SK-N-SH treated with all-trans-retinoic acid at 6 μM for 48 hours (cell line): ENCODE results near the gene CEBPA.

Experiments used
- ATAC-seq: fragments of 200-7000 bp; cut with Tn5 transposase; 3 replicates; pipeline ENCODE4 v1.9.1; 2020; ENCODE audit warnings: mild to moderate bottlenecking, moderate library complexity
- ARNTL ChIP-seq: fragments of 450-650 bp; formaldehyde crosslinking; IDR thresholded peaks from 2 replicates; pipeline ENCODE4 v1.5.0; 2020; ENCODE audit warnings: low read depth, mild to moderate bottlenecking, moderate library complexity, borderline replicate concordance
- BACH2 ChIP-seq: fragments of 250-450 bp; sonication (Bioruptor Pico); IDR thresholded peaks from 2 replicates; pipeline ENCODE4 v1.9.0; 2021; ENCODE audit warnings: mild to moderate bottlenecking, borderline replicate concordance
- CSDC2 ChIP-seq: fragments of 250-450 bp; sonication (Bioruptor Pico); IDR thresholded peaks from 2 replicates; pipeline ENCODE4 v1.5.0; 2020; ENCODE audit warnings: mild to moderate bottlenecking, moderate library complexity
- ESRRG ChIP-seq: fragments of 250-450 bp; sonication (Bioruptor Pico); IDR thresholded peaks from 2 replicates; pipeline ENCODE4 v1.6.1; 2021; ENCODE audit warnings: mild to moderate bottlenecking
- ISL1 ChIP-seq: fragments of 250-450 bp; sonication (Bioruptor Pico); IDR thresholded peaks from 2 replicates; pipeline ENCODE4 v2.1.2; 2022; ENCODE audit warnings: mild to moderate bottlenecking, moderate library complexity
- OSR1 ChIP-seq: fragments of 250-450 bp; sonication (Bioruptor Pico); IDR thresholded peaks from 2 replicates; pipeline ENCODE4 v1.8.0; 2022; ENCODE audit warnings: moderate library complexity, mild to moderate bottlenecking, inconsistent platforms
- PATZ1 ChIP-seq: fragments of 250-450 bp; sonication (Bioruptor Pico); IDR thresholded peaks from 2 replicates; pipeline ENCODE4 v1.8.0; 2020; ENCODE audit warnings: mild to moderate bottlenecking, moderate library complexity, borderline replicate concordance
- PPARA ChIP-seq: fragments of 250-450 bp; sonication (Bioruptor Pico); IDR thresholded peaks from 2 replicates; pipeline ENCODE4 v1.5.0; 2020; ENCODE audit warnings: mild to moderate bottlenecking, borderline replicate concordance
- RARB ChIP-seq: fragments of 250-450 bp; sonication (Bioruptor Pico); IDR thresholded peaks from 2 replicates; pipeline ENCODE4 v1.8.0; 2021; ENCODE audit warnings: mild to moderate bottlenecking, moderate library complexity
- SNAI2 ChIP-seq: fragments of 250-450 bp; sonication (Bioruptor Pico); IDR thresholded peaks from 2 replicates; pipeline ENCODE4 v1.5.0; 2020; ENCODE audit warnings: mild to moderate bottlenecking, moderate library complexity
- TCF4 ChIP-seq: fragments of 250-450 bp; sonication (Bioruptor Pico); IDR thresholded peaks from 2 replicates; pipeline ENCODE4 v1.8.0; 2021; ENCODE audit warnings: mild to moderate bottlenecking, moderate library complexity, borderline replicate concordance
- TOX ChIP-seq: fragments of 250-450 bp; sonication (Bioruptor Pico); IDR thresholded peaks from 2 replicates; pipeline ENCODE4 v1.8.0; 2021; ENCODE audit warnings: mild to moderate bottlenecking, moderate library complexity, borderline replicate concordance
- ZC3H10 ChIP-seq: fragments of 250-450 bp; sonication (Bioruptor Pico); IDR thresholded peaks from 2 replicates; pipeline ENCODE4 v1.5.1; 2021; ENCODE audit warnings: mild to moderate bottlenecking, moderate library complexity
- ZFP3 ChIP-seq: fragments of 250-450 bp; sonication (Bioruptor Pico); IDR thresholded peaks from 2 replicates; pipeline ENCODE4 v1.5.0; 2020; ENCODE audit warnings: mild to moderate bottlenecking, moderate library complexity
- ZNF565 ChIP-seq: fragments of 450-650 bp; formaldehyde crosslinking; conservative IDR thresholded peaks from 2 replicates; pipeline ENCODE4 v1.5.0; 2020; ENCODE audit warnings: low read depth, mild to moderate bottlenecking, moderate library complexity
- ZNF70 ChIP-seq: fragments of 450-650 bp; formaldehyde crosslinking; IDR thresholded peaks from 2 replicates; pipeline ENCODE4 v1.5.0; 2020; ENCODE audit warnings: mild to moderate bottlenecking, moderate library complexity
- ZNF8 ChIP-seq: fragments of 450-650 bp; formaldehyde crosslinking; IDR thresholded peaks from 2 replicates; pipeline ENCODE4 v1.5.0; 2020; ENCODE audit warnings: mild to moderate bottlenecking, moderate library complexity
- TF ChIP-seq, protein P1 (sequence below): fragments of 250-450 bp; sonication (Bioruptor Pico); IDR thresholded peaks from 2 replicates; pipeline ENCODE4 v1.8.0; 2021; ENCODE audit warnings: low read depth, mild to moderate bottlenecking, moderate library complexity, borderline replicate concordance
- TF ChIP-seq, protein P2 (sequence below): fragments of 250-450 bp; sonication (Bioruptor Pico); IDR thresholded peaks from 2 replicates; pipeline ENCODE4 v1.5.1; 2021; ENCODE audit warnings: mild to moderate bottlenecking, moderate library complexity
- TF ChIP-seq, protein P3 (sequence below): fragments of 250-450 bp; sonication (Bioruptor Pico); IDR thresholded peaks from 2 replicates; pipeline ENCODE4 v1.5.1; 2020; ENCODE audit warnings: low read depth, mild to moderate bottlenecking, moderate library complexity
- TF ChIP-seq, protein P4 (sequence below): fragments of 250-450 bp; sonication (Bioruptor Pico); IDR thresholded peaks from 2 replicates; pipeline ENCODE4 v1.5.0; 2020; ENCODE audit warnings: mild to moderate bottlenecking, moderate library complexity

Gene CEBPA

DNA sequence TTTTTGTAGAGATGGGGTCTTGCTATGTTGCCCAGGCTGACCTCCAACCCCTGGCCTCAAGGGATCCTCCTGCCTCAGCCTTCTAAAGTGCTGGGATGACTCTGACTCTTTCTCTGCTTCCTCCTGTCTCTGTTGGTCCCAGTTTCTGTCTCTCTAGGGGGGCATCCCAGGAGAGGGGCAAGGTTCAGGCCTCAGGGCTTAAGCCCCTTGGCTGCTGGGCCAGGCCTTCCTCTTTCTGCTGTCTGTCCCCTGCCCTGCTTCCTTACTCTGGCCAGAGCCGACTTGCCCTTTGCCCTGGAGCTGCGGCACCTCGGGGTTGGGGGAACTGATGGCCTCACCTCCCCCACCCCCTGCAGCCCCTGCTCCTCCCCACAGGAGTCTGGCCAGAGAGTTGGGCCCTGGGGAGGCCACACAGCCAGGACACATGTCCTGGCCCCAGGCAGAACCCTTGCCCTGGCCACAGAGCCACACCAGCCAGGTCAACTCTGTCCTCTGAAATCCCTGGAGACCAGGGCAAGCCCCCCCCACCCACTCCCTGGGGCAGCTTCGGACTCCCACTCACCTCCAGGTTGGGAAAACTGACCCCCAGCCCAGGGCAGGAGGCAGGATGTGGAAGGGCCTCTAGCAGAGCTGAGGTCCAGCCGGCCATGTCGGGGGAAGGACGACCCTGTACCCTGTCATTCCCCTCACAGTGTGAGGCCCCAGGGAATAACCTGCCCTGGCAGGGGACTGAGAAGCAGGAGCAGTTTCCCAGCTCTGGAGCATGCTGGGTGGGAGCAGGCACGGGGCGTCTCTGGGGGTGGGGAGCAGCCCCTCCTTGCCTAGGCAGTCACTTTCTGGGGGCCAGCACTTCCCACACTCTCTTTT is 23.7 kb downstream of the CEBPA start:
- ATAC-seq = no peak
- TF ChIP-seq, protein P1, sequence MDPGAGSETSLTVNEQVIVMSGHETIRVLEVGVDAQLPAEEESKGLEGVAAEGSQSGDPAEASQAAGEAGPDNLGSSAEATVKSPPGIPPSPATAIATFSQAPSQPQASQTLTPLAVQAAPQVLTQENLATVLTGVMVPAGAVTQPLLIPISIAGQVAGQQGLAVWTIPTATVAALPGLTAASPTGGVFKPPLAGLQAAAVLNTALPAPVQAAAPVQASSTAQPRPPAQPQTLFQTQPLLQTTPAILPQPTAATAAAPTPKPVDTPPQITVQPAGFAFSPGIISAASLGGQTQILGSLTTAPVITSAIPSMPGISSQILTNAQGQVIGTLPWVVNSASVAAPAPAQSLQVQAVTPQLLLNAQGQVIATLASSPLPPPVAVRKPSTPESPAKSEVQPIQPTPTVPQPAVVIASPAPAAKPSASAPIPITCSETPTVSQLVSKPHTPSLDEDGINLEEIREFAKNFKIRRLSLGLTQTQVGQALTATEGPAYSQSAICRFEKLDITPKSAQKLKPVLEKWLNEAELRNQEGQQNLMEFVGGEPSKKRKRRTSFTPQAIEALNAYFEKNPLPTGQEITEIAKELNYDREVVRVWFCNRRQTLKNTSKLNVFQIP = no peak
- no peak for TF ChIP-seq CSDC2
- TF ChIP-seq TOX (CRISPR knock-in tag) = no peak
- TF ChIP-seq PATZ1 (CRISPR knock-in tag) = no peak
- no peak for TF ChIP-seq ZNF8 (CRISPR knock-in tag)
- no peak for TF ChIP-seq ZFP3
- no peak for TF ChIP-seq ARNTL
- no peak for TF ChIP-seq PPARA (CRISPR knock-in tag)
- TF ChIP-seq TCF4 (CRISPR knock-in tag) = no peak
- TF ChIP-seq BACH2 (CRISPR knock-in tag) = no peak
- no peak for TF ChIP-seq ZNF70 (CRISPR knock-in tag)
- TF ChIP-seq, protein P2, sequence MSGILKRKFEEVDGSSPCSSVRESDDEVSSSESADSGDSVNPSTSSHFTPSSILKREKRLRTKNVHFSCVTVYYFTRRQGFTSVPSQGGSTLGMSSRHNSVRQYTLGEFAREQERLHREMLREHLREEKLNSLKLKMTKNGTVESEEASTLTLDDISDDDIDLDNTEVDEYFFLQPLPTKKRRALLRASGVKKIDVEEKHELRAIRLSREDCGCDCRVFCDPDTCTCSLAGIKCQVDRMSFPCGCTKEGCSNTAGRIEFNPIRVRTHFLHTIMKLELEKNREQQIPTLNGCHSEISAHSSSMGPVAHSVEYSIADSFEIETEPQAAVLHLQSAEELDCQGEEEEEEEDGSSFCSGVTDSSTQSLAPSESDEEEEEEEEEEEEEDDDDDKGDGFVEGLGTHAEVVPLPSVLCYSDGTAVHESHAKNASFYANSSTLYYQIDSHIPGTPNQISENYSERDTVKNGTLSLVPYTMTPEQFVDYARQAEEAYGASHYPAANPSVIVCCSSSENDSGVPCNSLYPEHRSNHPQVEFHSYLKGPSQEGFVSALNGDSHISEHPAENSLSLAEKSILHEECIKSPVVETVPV (CRISPR knock-in tag) = no peak
- no peak for TF ChIP-seq SNAI2 (CRISPR knock-in tag)
- TF ChIP-seq ZC3H10 = no peak
- TF ChIP-seq, protein P3, sequence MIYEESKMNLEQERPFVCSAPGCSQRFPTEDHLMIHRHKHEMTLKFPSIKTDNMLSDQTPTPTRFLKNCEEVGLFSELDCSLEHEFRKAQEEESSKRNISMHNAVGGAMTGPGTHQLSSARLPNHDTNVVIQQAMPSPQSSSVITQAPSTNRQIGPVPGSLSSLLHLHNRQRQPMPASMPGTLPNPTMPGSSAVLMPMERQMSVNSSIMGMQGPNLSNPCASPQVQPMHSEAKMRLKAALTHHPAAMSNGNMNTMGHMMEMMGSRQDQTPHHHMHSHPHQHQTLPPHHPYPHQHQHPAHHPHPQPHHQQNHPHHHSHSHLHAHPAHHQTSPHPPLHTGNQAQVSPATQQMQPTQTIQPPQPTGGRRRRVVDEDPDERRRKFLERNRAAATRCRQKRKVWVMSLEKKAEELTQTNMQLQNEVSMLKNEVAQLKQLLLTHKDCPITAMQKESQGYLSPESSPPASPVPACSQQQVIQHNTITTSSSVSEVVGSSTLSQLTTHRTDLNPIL (CRISPR knock-in tag) = no peak
- no peak for TF ChIP-seq ZNF565 (CRISPR knock-in tag)

DNA sequence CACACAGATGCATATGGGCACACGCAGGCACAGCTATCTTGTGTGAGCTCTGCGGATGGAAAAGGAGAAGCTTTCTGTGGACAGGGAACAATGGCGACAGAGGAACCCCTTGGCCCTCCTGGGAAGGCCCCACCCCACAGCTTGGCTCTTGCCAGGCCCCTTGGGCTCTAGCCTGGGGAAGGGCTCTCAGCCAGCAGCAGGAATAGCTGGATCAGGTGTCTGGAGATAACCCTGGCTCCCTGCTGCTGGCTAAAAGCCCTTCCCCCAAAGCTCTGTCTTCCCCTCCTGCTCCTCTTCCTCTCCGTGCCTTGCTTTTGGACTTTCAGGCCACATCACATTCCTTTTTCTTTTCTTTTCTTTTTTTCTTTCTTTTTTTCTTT is 24.3 kb downstream of the CEBPA start:
- TF ChIP-seq, protein P3 (CRISPR knock-in tag) = no peak
- TF ChIP-seq ZNF565 (CRISPR knock-in tag) = no peak
- no peak for ATAC-seq

GRCh38 chr19:33277434-33277833 is 24.9 kb downstream of the CEBPA start:
- ATAC-seq = no peak
- TF ChIP-seq, protein P4, sequence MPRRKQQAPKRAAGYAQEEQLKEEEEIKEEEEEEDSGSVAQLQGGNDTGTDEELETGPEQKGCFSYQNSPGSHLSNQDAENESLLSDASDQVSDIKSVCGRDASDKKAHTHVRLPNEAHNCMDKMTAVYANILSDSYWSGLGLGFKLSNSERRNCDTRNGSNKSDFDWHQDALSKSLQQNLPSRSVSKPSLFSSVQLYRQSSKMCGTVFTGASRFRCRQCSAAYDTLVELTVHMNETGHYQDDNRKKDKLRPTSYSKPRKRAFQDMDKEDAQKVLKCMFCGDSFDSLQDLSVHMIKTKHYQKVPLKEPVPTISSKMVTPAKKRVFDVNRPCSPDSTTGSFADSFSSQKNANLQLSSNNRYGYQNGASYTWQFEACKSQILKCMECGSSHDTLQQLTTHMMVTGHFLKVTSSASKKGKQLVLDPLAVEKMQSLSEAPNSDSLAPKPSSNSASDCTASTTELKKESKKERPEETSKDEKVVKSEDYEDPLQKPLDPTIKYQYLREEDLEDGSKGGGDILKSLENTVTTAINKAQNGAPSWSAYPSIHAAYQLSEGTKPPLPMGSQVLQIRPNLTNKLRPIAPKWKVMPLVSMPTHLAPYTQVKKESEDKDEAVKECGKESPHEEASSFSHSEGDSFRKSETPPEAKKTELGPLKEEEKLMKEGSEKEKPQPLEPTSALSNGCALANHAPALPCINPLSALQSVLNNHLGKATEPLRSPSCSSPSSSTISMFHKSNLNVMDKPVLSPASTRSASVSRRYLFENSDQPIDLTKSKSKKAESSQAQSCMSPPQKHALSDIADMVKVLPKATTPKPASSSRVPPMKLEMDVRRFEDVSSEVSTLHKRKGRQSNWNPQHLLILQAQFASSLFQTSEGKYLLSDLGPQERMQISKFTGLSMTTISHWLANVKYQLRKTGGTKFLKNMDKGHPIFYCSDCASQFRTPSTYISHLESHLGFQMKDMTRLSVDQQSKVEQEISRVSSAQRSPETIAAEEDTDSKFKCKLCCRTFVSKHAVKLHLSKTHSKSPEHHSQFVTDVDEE (CRISPR knock-in tag) = no peak
- TF ChIP-seq ZNF70 (CRISPR knock-in tag) (no peak), OSR1 (CRISPR knock-in tag) (no peak), ZC3H10 (no peak), PPARA (CRISPR knock-in tag) (no peak), ISL1 (no peak), ESRRG (no peak), PATZ1 (CRISPR knock-in tag) (no peak), BACH2 (CRISPR knock-in tag) (no peak), RARB (no peak)
- TF ChIP-seq, protein P2 (CRISPR knock-in tag) = no peak
- TF ChIP-seq, protein P3 (CRISPR knock-in tag) = no peak
